ENCODE results near the gene LRPAP1.

GRCh38 chr4:3501825-3502425, 30.3 kb downstream of the LRPAP1 start:
- TF ChIP-seq POLR2AphosphoS5 (IDR thresholded peaks at IDR 0.05; ENCODE audit: low read depth, low read length) (no peak), REST (IDR thresholded peaks at IDR 0.05; ENCODE audit: insufficient read depth in 1 of 2, low read depth in 2 of 2, low read length in 1 of 2) (no peak), SIN3A (IDR thresholded peaks at IDR 0.05; ENCODE audit: borderline replicate concordance, insufficient read depth, low read depth, low read length) (no peak)
- TF ChIP-seq, protein P1, sequence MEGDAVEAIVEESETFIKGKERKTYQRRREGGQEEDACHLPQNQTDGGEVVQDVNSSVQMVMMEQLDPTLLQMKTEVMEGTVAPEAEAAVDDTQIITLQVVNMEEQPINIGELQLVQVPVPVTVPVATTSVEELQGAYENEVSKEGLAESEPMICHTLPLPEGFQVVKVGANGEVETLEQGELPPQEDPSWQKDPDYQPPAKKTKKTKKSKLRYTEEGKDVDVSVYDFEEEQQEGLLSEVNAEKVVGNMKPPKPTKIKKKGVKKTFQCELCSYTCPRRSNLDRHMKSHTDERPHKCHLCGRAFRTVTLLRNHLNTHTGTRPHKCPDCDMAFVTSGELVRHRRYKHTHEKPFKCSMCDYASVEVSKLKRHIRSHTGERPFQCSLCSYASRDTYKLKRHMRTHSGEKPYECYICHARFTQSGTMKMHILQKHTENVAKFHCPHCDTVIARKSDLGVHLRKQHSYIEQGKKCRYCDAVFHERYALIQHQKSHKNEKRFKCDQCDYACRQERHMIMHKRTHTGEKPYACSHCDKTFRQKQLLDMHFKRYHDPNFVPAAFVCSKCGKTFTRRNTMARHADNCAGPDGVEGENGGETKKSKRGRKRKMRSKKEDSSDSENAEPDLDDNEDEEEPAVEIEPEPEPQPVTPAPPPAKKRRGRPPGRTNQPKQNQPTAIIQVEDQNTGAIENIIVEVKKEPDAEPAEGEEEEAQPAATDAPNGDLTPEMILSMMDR (IDR thresholded peaks at IDR 0.05) = no peak

Data from Panc1 (cell line).